SIG-M5 treated with dmso at 0.1 percent for 504 hours (cell line): ENCODE data around the gene CCNF.

Experiments used
- DNase-seq: peaks from one replicate; lab custom pipeline; 2025; ENCODE audit not compliant: unreplicated experiment; lab: John Stamatoyannopoulos, UW

Gene CCNF

GRCh38 chr16:2499890-2500429, 70.7 kb downstream of the CCNF start:
- no peak for DNase-seq

DNA sequence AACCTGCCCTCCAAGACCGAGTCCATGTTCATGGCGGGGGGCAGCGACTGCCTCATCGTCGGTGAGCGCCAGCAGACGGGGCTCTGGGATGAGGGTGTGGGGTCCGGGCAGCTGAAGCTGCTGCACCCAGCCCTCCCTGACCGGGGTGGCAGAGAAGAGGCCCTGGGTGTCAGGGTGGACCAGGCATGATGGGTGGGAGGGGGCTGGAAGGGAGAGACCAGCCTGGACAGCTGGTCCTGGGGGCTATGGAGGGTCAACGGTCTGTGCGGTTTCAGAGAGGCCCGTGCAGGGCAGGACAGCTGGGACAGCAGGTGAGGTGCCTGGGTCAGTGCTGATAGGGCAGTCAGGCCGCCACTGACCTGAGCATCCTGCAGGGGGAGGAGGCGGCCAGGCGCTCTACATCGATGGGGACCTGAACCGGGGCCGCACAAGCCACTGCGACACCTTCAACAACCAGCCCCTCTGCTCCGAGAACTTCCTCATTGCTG, 71.2 kb downstream of the CCNF start:
- no peak for DNase-seq

- peak; percentile 53 for DNase-seq
Observed at GRCh38 chr16:2500918-2501750, 71.9 kb downstream of the CCNF start.

DNA sequence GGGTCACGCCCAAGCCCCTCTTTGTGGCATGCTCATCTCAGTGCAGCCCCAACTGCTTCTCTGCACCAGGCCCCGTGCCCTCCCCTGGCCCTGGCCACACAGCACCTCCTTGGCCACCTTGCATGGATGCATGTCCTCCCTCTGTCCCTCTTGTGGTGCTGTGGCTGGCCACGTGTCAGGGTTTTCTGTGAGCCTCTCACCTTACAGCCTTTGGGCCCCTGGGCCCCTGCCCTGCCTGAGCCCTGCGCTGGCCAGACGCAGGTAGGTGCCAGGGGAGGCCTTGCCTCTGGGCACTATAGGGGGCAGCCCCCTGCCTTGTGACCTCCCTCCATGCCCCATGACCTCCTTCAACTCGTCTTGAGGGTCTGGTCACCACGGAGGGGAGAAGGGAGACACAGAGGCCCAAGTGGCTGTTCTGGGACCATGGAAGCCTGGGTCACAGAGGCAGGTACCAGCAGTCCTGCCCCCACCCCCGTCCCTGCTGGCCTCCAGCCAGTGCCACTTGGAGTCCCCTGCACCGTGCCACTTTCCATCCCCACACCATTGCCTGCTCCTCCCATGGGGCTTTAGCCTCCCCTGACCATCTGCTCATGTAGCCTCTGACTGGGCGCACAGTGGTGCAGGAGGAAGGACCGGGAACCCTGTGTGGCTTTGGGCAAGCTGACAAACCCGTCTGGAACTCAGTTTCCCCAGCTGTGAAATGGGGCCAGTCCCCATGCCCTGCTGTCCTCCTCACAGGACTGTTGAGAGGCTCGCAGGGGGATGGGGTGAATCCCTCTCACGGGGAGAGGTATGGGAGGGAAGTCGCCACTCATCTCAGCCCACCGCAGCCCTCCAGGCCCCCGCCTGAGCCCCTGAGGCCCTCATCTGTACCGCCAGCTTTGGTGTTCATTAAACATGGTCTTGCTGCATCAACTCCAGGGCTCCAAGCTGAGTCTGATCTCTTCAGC, 73.0 kb downstream of the CCNF start:
- DNase-seq = no peak

- no peak for DNase-seq
Observed at GRCh38 chr16:2505695-2506094, 76.4 kb downstream of the CCNF start.

DNA sequence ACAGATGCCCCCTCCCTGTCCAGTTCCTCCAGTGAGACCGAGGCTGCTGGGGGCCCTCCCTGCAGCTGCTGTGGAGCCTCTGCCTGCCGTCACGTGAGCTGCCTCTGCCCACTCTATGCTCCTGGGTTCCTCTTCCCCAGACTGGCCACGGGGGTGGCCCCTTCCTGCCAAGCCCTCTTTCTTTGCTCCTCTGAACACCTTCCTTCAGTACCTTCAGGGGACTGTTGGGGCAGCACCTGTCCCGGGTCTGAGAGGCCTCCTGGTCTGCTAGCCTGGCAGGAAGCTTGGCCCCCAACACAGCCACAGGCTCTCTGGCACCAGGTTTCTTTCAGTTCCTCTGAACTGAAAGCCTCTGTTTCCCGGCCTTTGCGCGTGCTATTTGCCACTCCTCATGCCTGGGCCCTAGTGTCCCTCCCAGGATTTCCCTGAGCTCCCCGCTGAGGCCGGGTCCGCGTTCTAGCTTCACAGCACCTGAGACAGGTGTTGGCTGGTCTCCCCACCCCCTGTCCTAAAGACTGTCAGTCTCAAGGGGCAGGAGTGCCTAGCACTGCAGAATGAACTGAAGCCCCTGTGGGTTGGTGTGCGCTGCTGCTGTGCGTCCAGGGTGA, 77.9 kb downstream of the CCNF start:
- no peak for DNase-seq

DNA sequence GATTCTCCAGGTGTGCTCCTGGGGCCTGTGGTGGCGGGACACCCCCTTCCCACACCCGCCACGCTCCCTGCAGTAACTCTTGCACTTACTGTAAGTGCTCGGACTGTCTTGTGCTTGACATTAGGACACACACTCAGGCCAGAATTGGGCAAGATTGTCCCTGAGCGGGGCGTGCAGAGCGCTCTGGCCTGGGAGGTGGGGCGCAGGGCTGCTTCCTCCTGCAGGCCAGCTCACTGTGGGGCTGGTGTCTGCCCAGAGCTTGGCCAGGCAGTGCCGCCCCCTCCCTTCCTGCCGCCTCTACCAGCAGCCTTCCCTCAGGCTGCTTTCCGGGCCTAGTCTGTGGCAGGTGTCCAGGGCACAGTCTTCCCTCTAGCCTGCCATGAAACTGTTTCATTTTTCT, 78.4 kb downstream of the CCNF start:
- no peak for DNase-seq
